Measurements from ENCODE around the gene SRSF8. TPM values are rescaled to one million over a fixed set of nuclear protein-coding genes. Genes with fewer than 3 reads are reported as not detected.

Gene SRSF8
- total and polyA plus RNA-seq, 9 of the 15 experiments (the other 6 are each of a cell fraction or from before 2014, with no cell fraction given), result 18.0 to 53.4 (median 27.9) TPM

DNA sequence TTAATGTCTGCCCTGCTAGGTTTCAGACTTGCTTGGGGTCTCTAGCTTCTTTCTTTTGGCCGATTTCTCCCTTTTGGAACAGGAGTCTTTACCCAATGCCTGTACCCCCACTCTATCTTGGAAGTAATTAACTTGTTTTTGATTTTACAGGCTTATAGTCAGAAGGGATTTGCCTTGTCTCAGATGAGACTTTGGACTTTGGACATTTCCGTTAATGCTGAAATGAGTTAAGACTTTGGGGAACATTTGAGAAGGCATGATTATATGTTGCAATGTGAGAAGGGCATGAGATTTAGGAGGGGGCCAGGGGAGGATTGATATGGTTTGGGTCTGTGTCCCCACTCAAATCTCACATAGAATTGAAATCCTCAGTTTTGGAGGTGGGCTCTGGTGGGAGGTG, 12.4 kb upstream of the SRSF8 start:
- H3K9me1 ChIP-seq (ENCODE audit: control insufficient read depth, insufficient read depth, low read length), result no peaks in the 10 kb centered on the region
- intact Hi-C loops (cut with micrococcal nuclease), result loop anchor here (5.0 kb wide), 1 partner anchor 432 kb away; no protein-coding TSS in a partner anchor
- H3K9me3 ChIP-seq (replicated peaks; ENCODE audit: control insufficient read depth, insufficient read depth, low read depth, low read length), result no peaks in the 10 kb centered on the region
- H4K20me1 ChIP-seq (replicated peaks; ENCODE audit: control insufficient read depth, insufficient read depth, low read length), result no peaks in the 10 kb centered on the region
- TF ChIP-seq NCOA1 (IDR thresholded peaks at IDR 0.05; ENCODE audit: low read depth) (no peak), SETDB1 (IDR thresholded peaks at IDR 0.05; ENCODE audit: low read length) (no peak), NUFIP1 (IDR thresholded peaks at IDR 0.05; ENCODE audit: partially characterized antibody) (no peak), FOSL1 (tag; conservative IDR thresholded peaks at IDR 0.05) (no peak), NR2F6 (CRISPR knock-in tag; IDR thresholded peaks at IDR 0.05) (no peak), ZFPM2 (CRISPR knock-in tag; IDR thresholded peaks at IDR 0.05) (no peak), ZNF134 (CRISPR knock-in tag; conservative IDR thresholded peaks at IDR 0.05) (no peak), SOX6 (IDR thresholded peaks at IDR 0.05) (no peak), COPS2 (conservative IDR thresholded peaks at IDR 0.05) (no peak), ELF1 (tag; IDR thresholded peaks at IDR 0.05) (no peak), CREM (IDR thresholded peaks at IDR 0.05; ENCODE audit: low read depth) (no peak)
- no peak overlapping the region for H2AFZ ChIP-seq (ENCODE audit: low read depth, low read length)
- peaks cover 3 to 28% of the 10 kb centered on the region in 2 experiments; a peak in 3 of 5 replicates for H3K27me3 ChIP-seq (ENCODE audit: control insufficient read depth in 2 of 2, insufficient read depth in 2 of 2, low read length in 2 of 2)
- no peak overlapping the region for H3K4me2 ChIP-seq (ENCODE audit: insufficient read depth, low read length)
- no peak for DNase-seq (ENCODE audit: extremely low read depth in 1 of 4, low spot score in 3 of 4)
- no peaks in the 10 kb centered on the region for H3K79me2 ChIP-seq (ENCODE audit: control insufficient read depth, insufficient read depth, low read length)
- H3K27ac ChIP-seq (ENCODE audit: extremely low read depth, low read depth, low read length), result no peak overlapping the region
- BruUV-seq (replicated peaks), result no TSS peak
- no peak for FAIRE-seq
- CTCF ChIA-PET (ENCODE audit: low intra/inter-chr PET ratio), result no interaction called here
- POLR2A ChIA-PET, result interaction anchor here (0.6 kb wide), 1 partner anchor 29 kb away, joined by 3 read pairs; the partner anchor contains the start of gene KDM4E
- in situ Hi-C loops (cut with MboI), result no loop called here
- peaks cover 4 to 6% of the 10 kb centered on the region in 2 experiments; a peak in 2 of 5 replicates for H3K4me1 ChIP-seq (replicated peaks in 1 of 2; ENCODE audit: control insufficient read depth in 2 of 2, insufficient read depth in 2 of 2, low read length in 2 of 2)
- H3K36me3 ChIP-seq (ENCODE audit: control insufficient read depth, insufficient read depth, low read length), result no peaks in the 10 kb centered on the region
- H3K4me3 ChIP-seq, result no peak overlapping the region
- 0% methylated on average over 2 of the region's 2 CpGs for WGBS (ENCODE audit: insufficient coverage, low coverage, missing lambda C conversion rate)
- H3K9ac ChIP-seq (ENCODE audit: insufficient read depth in 1 of 2, low read depth in 2 of 2, low read length in 2 of 2), result no peak overlapping the region
- no peak for ATAC-seq
